ENCODE results near the gene FN1.

Gene FN1

GRCh38 chr2:215460682-215461382, 25.0 kb upstream of the FN1 start:
- Histone ChIP-seq H3K9me3 (ENCODE audit: control insufficient read depth, insufficient read depth, low read depth, low read length) (no peaks in the 10 kb centered on the region), H3K27ac (ENCODE audit: extremely low read depth, low read depth, low read length) (no peak overlapping the region), H3K36me3 (ENCODE audit: control insufficient read depth in 2 of 2, insufficient read depth in 1 of 2, low read length in 2 of 2) (no peaks in the 10 kb centered on the region), H3K4me1 (ENCODE audit: control insufficient read depth, insufficient read depth, low read length) (no peaks in the 10 kb centered on the region), H3K4me3 (ENCODE audit: low read depth, low read length) (no peak overlapping the region)
- no peak for TF ChIP-seq ZNF121 (tag by site-specific recombination; IDR thresholded peaks at IDR 0.05)
- CTCF ChIA-PET: interaction anchor here (0.7 kb wide), 1 partner anchor 458 kb away, joined by 3 read pairs; no protein-coding TSS in a partner anchor
- POLR2A ChIA-PET: no interaction called here

- H3K27ac ChIP-seq (ENCODE audit: extremely low read depth, low read depth, low read length): no peak overlapping the region
- TF ChIP-seq ZNF121 (tag by site-specific recombination; IDR thresholded peaks at IDR 0.05): no peak
- no peak for TF ChIP-seq ZNF311 (tag by site-specific recombination; IDR thresholded peaks at IDR 0.05; ENCODE audit: borderline replicate concordance)
- no peak for TF ChIP-seq ZXDB (tag by site-specific recombination; IDR thresholded peaks at IDR 0.05)
- no peak for TF ChIP-seq MZF1 (tag by site-specific recombination; IDR thresholded peaks at IDR 0.05; ENCODE audit: borderline replicate concordance)
- no peak for TF ChIP-seq YY2 (tag by site-specific recombination; IDR thresholded peaks at IDR 0.05)
- TF ChIP-seq ZNF354C (tag by site-specific recombination; IDR thresholded peaks at IDR 0.05; ENCODE audit: borderline replicate concordance, low read depth): no peak
- no peak for TF ChIP-seq ZNF548 (tag by site-specific recombination; IDR thresholded peaks at IDR 0.05)
- TF ChIP-seq ZSCAN16 (tag by site-specific recombination; IDR thresholded peaks at IDR 0.05): no peak
- no peak for TF ChIP-seq ATF2 (tag by site-specific recombination; IDR thresholded peaks at IDR 0.05; ENCODE audit: low read depth)
- no peak for TF ChIP-seq PRDM2 (tag by site-specific recombination; IDR thresholded peaks at IDR 0.05; ENCODE audit: borderline replicate concordance)
- TF ChIP-seq ZNF48 (tag by site-specific recombination; IDR thresholded peaks at IDR 0.05): no peak
- no peak for TF ChIP-seq ZFP37 (tag by site-specific recombination; IDR thresholded peaks at IDR 0.05)
- TF ChIP-seq ZNF19 (tag by site-specific recombination; IDR thresholded peaks at IDR 0.05; ENCODE audit: low read depth): no peak
- TF ChIP-seq ZNF837 (tag by site-specific recombination; IDR thresholded peaks at IDR 0.05): no peak
- TF ChIP-seq ZNF266 (tag by site-specific recombination; IDR thresholded peaks at IDR 0.05; ENCODE audit: low read depth): no peak
- no peak for TF ChIP-seq ZNF600 (tag by site-specific recombination; IDR thresholded peaks at IDR 0.05)
- ChIA-PET CTCF (interaction anchor here (0.5 to 1.5 kb wide), 4 partner anchors 15 to 180 kb away, joined by 3 to 5 read pairs (median 4); no protein-coding TSS in a partner anchor), POLR2A (no interaction called here)
- no peaks in the 10 kb centered on the region for H3K9me3 ChIP-seq (ENCODE audit: control insufficient read depth, insufficient read depth, low read depth, low read length)
- no peaks in the 10 kb centered on the region for H3K36me3 ChIP-seq (ENCODE audit: control insufficient read depth in 2 of 2, insufficient read depth in 1 of 2, low read length in 2 of 2)
- H3K4me3 ChIP-seq (ENCODE audit: low read depth, low read length): no peak overlapping the region
- no peaks in the 10 kb centered on the region for H3K4me1 ChIP-seq (ENCODE audit: control insufficient read depth, insufficient read depth, low read length)
These were observed 20.1 kb upstream of the FN1 start for GRCh38 chr2:215455958-215456357.
